Right atrium auricular region (tissue), 2 donors: Measurements from ENCODE around the gene EIF3I. TPM values are rescaled to one million over a fixed set of nuclear protein-coding genes. Genes with fewer than 3 reads are reported as not detected.
A peak's percentile ranks its signal among the peaks of the same experiment; 100 is the strongest.

Experiments
- DNase-seq: peaks from one replicate; pipeline ENCODE4 v3.0.0-alpha.2; 2019; ENCODE audit warnings: low spot score
- H3K27ac ChIP-seq, 2 donors: fragments of 200-600 bp; sonication (generic); 1 replicate in 1 of 2; 2 replicates in 1 of 2; pipeline ENCODE4 v1.5.1; 2016 to 2019
- H3K27me3 ChIP-seq, 2 donors: fragments of 200-600 bp; sonication (generic); one replicate each; pipeline versions ENCODE4 v1.5.1 to v1.6.0; 2017 to 2019
- H3K36me3 ChIP-seq: fragments of 200-600 bp; sonication (generic); one replicate; pipeline ENCODE4 v1.5.1; 2016
- H3K4me1 ChIP-seq, 2 donors: fragments of 200-600 bp; sonication (generic); one replicate each; pipeline versions ENCODE4 v1.5.1 to v1.6.0; 2017 to 2019
- H3K4me3 ChIP-seq, 2 donors: fragments of 200-600 bp; sonication (generic); 1 replicate in 1 of 2; 2 replicates in 1 of 2; pipeline ENCODE4 v1.5.1; 2017 to 2019; ENCODE audit warnings: mild to moderate bottlenecking in 1 of 2, moderate library complexity in 1 of 2
- H3K9me3 ChIP-seq, 2 donors: fragments of 200-600 bp; sonication (generic); one replicate each; pipeline ENCODE4 v1.5.1; 2019
- total RNA-seq, 2 donors: library from RNA; depleted of rRNA; stranded (reverse); fragments of >200 nt; gene quantifications; one replicate each; pipeline ENCODE4 v1.1.0, GENCODE V29; 2016
- TF ChIP-seq, protein P1 (sequence below), 2 donors: fragments of 200-600 bp; sonication (generic); IDR thresholded peaks; one replicate each; pipeline ENCODE4 v1.5.1; 2019; ENCODE audit warnings: antibody characterized with exemption in 2 of 2

The EIF3I gene
- total RNA-seq, 2 donors from 2014 or later = 123 to 131 TPM

- Histone ChIP-seq H3K27me3 (no peaks in the 10 kb centered on the region), H3K27ac (peak overlapping the region; percentile 93 to 96), H3K4me1 (peaks cover 0 to 49% of the 10 kb centered on the region in 2 donors), H3K9me3 (no peaks in the 10 kb centered on the region), H3K36me3 (peaks cover 27% of the 10 kb centered on the region), H3K4me3 (peak overlapping the region; percentile 63 to 64)
- TF ChIP-seq, protein P1, sequence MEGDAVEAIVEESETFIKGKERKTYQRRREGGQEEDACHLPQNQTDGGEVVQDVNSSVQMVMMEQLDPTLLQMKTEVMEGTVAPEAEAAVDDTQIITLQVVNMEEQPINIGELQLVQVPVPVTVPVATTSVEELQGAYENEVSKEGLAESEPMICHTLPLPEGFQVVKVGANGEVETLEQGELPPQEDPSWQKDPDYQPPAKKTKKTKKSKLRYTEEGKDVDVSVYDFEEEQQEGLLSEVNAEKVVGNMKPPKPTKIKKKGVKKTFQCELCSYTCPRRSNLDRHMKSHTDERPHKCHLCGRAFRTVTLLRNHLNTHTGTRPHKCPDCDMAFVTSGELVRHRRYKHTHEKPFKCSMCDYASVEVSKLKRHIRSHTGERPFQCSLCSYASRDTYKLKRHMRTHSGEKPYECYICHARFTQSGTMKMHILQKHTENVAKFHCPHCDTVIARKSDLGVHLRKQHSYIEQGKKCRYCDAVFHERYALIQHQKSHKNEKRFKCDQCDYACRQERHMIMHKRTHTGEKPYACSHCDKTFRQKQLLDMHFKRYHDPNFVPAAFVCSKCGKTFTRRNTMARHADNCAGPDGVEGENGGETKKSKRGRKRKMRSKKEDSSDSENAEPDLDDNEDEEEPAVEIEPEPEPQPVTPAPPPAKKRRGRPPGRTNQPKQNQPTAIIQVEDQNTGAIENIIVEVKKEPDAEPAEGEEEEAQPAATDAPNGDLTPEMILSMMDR (IDR thresholded peaks at IDR 0.05) = no peak
- no peak for DNase-seq
Measured at GRCh38 chr1:32180186-32181060, 41.8 kb upstream of the EIF3I start.

DNA sequence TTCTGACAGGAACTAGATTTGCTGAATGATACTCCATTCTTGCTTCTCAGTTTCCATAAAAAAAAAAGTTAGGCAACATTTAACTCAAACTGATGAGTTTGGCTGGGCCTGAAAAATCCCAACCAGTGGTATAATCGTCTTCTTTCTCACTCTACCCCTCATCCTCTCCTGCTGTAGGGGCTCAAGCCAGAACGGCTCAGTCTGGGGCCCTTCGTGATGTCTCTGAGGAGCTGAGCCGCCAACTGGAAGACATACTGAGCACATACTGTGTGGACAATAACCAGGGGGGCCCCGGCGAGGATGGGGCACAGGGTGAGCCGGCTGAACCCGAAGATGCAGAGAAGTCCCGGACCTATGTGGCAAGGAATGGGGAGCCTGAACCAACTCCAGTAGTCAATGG lies 41.1 kb upstream of the EIF3I start:
- Histone ChIP-seq H3K36me3 (peaks cover 32% of the 10 kb centered on the region), H3K4me1 (peaks cover 0 to 49% of the 10 kb centered on the region in 2 donors), H3K4me3 (peak overlapping the region in 1 of 2 donors; percentile 64), H3K27ac (peak overlapping the region in 1 of 2 donors; percentile 93), H3K27me3 (no peaks in the 10 kb centered on the region), H3K9me3 (no peaks in the 10 kb centered on the region)
- no peak for DNase-seq
- TF ChIP-seq, protein P1 (IDR thresholded peaks at IDR 0.05) = no peak

DNA sequence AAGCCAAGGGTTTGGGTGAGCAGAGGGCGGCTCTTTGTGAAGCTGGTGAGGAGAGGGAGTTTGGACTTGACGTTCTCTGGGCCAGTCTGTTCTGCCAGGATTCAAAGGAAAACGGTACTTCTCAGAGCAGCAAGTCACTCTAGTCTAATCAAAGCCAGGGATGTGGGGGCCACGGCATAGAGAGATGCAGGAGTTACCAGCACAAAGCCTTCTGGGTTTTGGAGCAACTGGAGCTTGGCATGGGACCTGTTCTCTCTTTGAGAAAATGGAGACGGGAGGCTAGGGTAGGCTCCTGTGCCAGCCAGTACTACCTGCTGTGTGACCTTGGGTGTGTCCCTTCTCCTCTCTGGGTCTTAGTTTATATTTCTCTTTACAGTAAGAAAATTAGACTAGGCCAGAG lies 40.6 kb upstream of the EIF3I start:
- Histone ChIP-seq H3K36me3 (peaks cover 37% of the 10 kb centered on the region), H3K4me3 (peak overlapping the region in 1 of 2 donors; percentile 64), H3K9me3 (no peaks in the 10 kb centered on the region), H3K27ac (peak overlapping the region in 1 of 2 donors; percentile 93), H3K27me3 (no peaks in the 10 kb centered on the region), H3K4me1 (peaks cover 0 to 49% of the 10 kb centered on the region in 2 donors)
- no peak for DNase-seq
- TF ChIP-seq, protein P1 (IDR thresholded peaks at IDR 0.05) = no peak

- Histone ChIP-seq H3K27me3 (no peaks in the 10 kb centered on the region), H3K27ac (no peak overlapping the region), H3K36me3 (peaks cover 42% of the 10 kb centered on the region), H3K4me1 (peaks cover 0 to 49% of the 10 kb centered on the region in 2 donors), H3K9me3 (no peaks in the 10 kb centered on the region), H3K4me3 (no peak overlapping the region)
- TF ChIP-seq, protein P1 (IDR thresholded peaks at IDR 0.05) = no peak
- no peak for DNase-seq
Measured at GRCh38 chr1:32182060-32182459, 40.1 kb upstream of the EIF3I start.

DNA sequence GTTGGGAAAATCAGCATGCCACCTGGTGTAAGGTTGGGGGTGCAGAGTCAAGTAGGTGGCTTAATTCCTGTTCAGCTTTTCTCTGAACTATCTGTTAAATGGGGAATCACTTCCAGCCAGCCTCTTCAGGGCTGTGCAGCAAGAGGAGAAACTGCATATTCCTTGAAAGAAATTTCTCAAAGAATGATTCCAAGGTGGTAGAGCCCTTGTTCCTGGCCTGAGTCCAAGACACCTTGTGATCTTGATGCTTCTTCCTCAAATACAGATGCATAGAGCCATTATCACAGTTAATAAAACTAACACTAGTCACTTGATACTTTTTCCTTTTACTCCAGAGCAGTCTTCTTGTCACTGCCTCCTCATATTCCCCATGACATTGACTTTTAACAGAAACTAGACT lies 37.6 kb upstream of the EIF3I start:
- Histone ChIP-seq H3K36me3 (peaks cover 68% of the 10 kb centered on the region), H3K4me1 (peaks cover 0 to 43% of the 10 kb centered on the region in 2 donors), H3K4me3 (no peak overlapping the region), H3K9me3 (no peaks in the 10 kb centered on the region), H3K27me3 (no peaks in the 10 kb centered on the region), H3K27ac (no peak overlapping the region)
- DNase-seq = no peak
- TF ChIP-seq, protein P1 (IDR thresholded peaks at IDR 0.05) = no peak
